Psoas muscle (tissue), 8 donors: ENCODE results near the gene YAP1. TPM values are rescaled to one million over a fixed set of nuclear protein-coding genes. Genes with fewer than 3 reads are reported as not detected.

Experiments used
- ATAC-seq, 4 donors: fragments of 200-7000 bp; cut with Tn5 transposase; one replicate each; pipeline ENCODE4 v1.9.1; 2020; ENCODE audit warnings: moderate library complexity in 3 of 4, mild to moderate bottlenecking in 2 of 4
- DNase-seq, 2 donors: peaks; one replicate each; pipeline ENCODE4 v3.0.0-alpha.2; 2020
- H3K27ac ChIP-seq: fragments of 200-600 bp; one replicate; pipeline ENCODE4 v1.8.0; 2022
- H3K27me3 ChIP-seq, 3 donors: fragments of 200-600 bp in 1 of 3; one replicate each; pipeline versions ENCODE4 v1.6.1 to v1.8.0; 2013 to 2022; ENCODE audit warnings: low read length in 2 of 3, mild to moderate bottlenecking in 2 of 3, moderate library complexity in 1 of 3; ENCODE audit not compliant: insufficient read depth in 3 of 3
- H3K36me3 ChIP-seq, 2 donors: fragments of 200-600 bp in 1 of 2; one replicate each; pipeline versions ENCODE4 v1.6.1 to v1.8.0; 2013 to 2022; ENCODE audit warnings: low read depth in 1 of 2, mild to moderate bottlenecking in 1 of 2, moderate library complexity in 1 of 2; ENCODE audit not compliant: insufficient read depth in 1 of 2
- H3K4me1 ChIP-seq: fragments of 200-600 bp; one replicate; pipeline ENCODE4 v1.8.0; 2022
- H3K4me3 ChIP-seq: fragments of 200-600 bp; one replicate; pipeline ENCODE4 v1.8.0; 2022; ENCODE audit warnings: mild to moderate bottlenecking
- H3K9me3 ChIP-seq: fragments of 200-600 bp; one replicate; pipeline ENCODE4 v1.8.0; 2022
- CTCF ChIP-seq: fragments of 200-600 bp; IDR thresholded peaks from one replicate; pipeline ENCODE4 v1.8.0; 2022; ENCODE audit warnings: antibody characterized with exemption
- WGBS, 3 donors: extraction: QIAGEN DNeasy Blood & Tissue Kit; methylation state at CpG; one replicate each; pipeline versions ENCODE4 v1.1.6 to v1.1.7; 2013; 5-methylcytosine and 5-hydroxymethylcytosine counted together
- intact Hi-C, 2 donors: fragments of 100-400 bp; cut with DNase I; formaldehyde crosslinking; loops; one replicate each; pipeline versions ENCODE4 v1.11.0 to v1.14.2; 2022
- polyA plus RNA-seq, 3 donors: library from polyadenylated mRNA; stranded (reverse); fragments of 200-250 nt; gene quantifications; one replicate each; pipeline ENCODE4 v1.2.3, GENCODE V29; 2013
- total RNA-seq, 4 donors: library from RNA; stranded (reverse); fragmentation: NEBNext Ultra II Directional in 2 of 4; extraction: Animal tissue kit (Norgen Biotek cat#: 25700) in 2 of 4; gene quantifications; one replicate each; pipeline versions ENCODE4 v1.2.1 to v1.2.4, GENCODE V29; 2021 to 2023
- donor health status: healthy with polysubstance abuse.
- donor health status: DM: no; HTN: no; CAD: no; lungs with moderate emphysema.
- donor health status: Bipolar disorder and iron deficiency.
- donor health status: healthy.
- donor health status: DM: yes; HTN: yes; CAD: no.
- donor health status: DM: no; HTN: no; CAD: no.
- donor health status: DM: no; HTN: no; CAD: no.
- donor health status: DM: yes; HTN: yes; CAD: no.

Gene YAP1
- total and polyA plus RNA-seq, 7 donors: 11.5 to 124 (median 42.3) TPM

DNA sequence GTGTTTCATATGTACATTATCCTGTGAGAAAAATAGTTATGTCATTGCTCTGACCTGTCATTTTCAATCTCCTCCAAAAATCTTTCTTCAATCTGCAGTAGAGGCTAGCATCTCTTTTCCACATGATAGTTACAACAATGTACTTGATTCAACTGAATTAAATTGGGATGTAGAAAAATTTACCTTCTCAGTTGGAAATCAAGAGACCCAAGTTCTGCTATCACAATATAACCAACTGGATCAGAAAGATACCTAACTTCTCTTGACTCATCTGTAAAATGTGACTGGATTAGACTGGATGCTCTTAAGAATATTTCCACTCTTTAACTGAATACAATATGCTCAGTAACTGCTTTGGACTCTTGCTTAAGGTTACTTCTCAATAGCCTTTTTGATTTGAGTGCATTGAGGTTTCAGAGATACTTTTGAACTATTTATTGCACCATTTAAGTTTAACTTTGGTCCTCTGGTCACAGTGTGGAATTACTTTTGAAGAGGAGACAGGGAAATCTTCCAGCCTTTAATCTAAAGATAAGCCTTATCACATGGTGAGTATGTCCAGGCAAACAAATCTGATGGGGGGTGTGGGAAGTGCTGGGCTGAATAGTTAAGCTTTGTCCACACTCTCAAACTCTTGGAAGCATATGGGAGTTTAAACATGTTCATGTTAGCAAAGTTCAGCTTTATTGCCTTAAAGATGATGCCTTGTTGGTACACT lies 82.3 kb downstream of the YAP1 start:
- intact Hi-C loops: no loop called here
- TF ChIP-seq CTCF: no peak
- no peak for ATAC-seq

GRCh38 chr11:102194257-102194656 lies 84.0 kb downstream of the YAP1 start:
- H3K9me3 ChIP-seq: no peaks in the 10 kb centered on the region
- H3K4me1 ChIP-seq: peaks cover 9% of the 10 kb centered on the region
- no peak overlapping the region for H3K27ac ChIP-seq
- ATAC-seq (peak in 2 of 4 donors; percentile 50 to 57), DNase-seq (no peak)
- intact Hi-C loops: no loop called here
- H3K27me3 ChIP-seq: no peaks in the 10 kb centered on the region
- H3K36me3 ChIP-seq: no peaks in the 10 kb centered on the region
- no peak overlapping the region for H3K4me3 ChIP-seq
- TF ChIP-seq CTCF: no peak

More for the DNA sequence above, 82.3 kb downstream of the YAP1 start:
- Histone ChIP-seq H3K4me1 (peaks cover 16% of the 10 kb centered on the region), H3K36me3 (no peaks in the 10 kb centered on the region), H3K27me3 (no peaks in the 10 kb centered on the region), H3K4me3 (no peak overlapping the region), H3K9me3 (no peaks in the 10 kb centered on the region), H3K27ac (no peak overlapping the region)
- DNase-seq: no peak

DNA sequence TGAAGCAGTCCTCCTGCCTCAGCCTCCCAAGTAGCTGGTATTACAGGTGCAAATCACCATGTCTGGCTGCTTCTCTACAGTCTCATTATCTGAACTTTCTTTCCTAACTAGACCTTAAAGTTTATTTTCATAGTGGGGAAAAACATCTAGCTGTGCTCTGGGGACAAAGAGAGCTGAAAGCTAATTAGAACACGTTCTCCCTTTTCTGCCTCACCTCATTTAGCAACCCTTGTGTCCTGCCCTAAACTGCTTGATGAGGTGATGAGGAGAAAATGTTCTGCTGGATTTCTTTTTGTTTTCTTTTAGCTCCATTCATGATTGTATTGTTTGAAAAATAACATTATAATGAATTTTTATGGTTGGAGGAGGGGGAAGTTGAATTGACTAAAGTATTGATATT lies 84.7 kb downstream of the YAP1 start:
- Histone ChIP-seq H3K4me3 (no peak overlapping the region), H3K36me3 (no peaks in the 10 kb centered on the region), H3K4me1 (peaks cover 9% of the 10 kb centered on the region), H3K27ac (no peak overlapping the region), H3K27me3 (no peaks in the 10 kb centered on the region), H3K9me3 (no peaks in the 10 kb centered on the region)
- no peak for TF ChIP-seq CTCF
- 78 to 97% (median 94%) methylated on average over 1 of the region's 1 CpG for WGBS, 3 donors
- DNase-seq: no peak
- ATAC-seq: no peak
- intact Hi-C loops: loop anchor here in 1 of 2 donors (5.0 kb wide), 1 partner anchor 83 kb away; the partner anchor contains the start of gene YAP1

DNA sequence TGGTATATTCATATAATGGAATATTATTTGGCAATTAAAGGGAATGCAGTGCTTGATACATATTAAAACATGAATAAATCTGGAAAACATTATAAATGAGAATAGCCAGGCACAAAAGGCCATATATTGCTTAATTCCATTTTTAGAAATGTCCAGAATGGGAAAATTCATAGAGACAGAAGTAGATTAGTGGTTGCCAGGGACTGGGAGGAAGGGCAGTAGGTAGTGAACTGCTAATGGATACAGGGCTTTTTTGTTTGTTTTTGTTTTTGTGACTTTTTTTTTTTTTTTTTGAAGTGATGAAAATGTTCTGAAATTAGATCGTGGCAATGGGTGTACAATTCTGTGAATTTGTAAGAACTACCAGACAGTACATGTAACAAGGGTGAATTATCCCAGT lies 86.1 kb downstream of the YAP1 start:
- no peak for ATAC-seq
- Histone ChIP-seq H3K4me3 (no peak overlapping the region), H3K4me1 (peaks cover 17% of the 10 kb centered on the region), H3K27ac (no peak overlapping the region), H3K9me3 (no peaks in the 10 kb centered on the region), H3K27me3 (no peaks in the 10 kb centered on the region), H3K36me3 (no peaks in the 10 kb centered on the region)
- intact Hi-C loops: loop anchor here in 1 of 2 donors (5.0 kb wide), 1 partner anchor 84 kb away; the partner anchor contains the start of gene YAP1
- WGBS, 3 donors: 86 to 100% (median 91%) methylated on average over 1 of the region's 1 CpG
- no peak for TF ChIP-seq CTCF
- DNase-seq: no peak

DNA sequence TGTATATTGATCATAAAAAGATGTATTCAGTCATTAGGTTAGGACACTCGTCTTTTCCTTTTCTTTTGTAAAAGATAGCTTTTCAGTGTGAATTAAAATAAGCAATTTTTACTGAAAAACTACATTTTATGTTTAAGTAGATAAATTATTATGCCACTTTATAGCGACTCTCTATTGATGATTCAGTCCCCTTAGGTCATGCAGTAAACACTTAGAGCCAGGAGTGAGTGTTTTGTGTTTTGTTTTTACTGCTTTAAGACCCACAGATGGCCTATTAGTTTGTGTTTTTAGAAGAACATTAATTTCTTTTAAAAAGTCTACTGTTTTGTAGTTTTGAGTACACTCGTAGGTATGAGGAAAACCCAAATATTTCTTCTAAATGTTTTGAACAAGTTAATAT lies 86.6 kb downstream of the YAP1 start:
- no peak for TF ChIP-seq CTCF
- intact Hi-C loops: loop anchor here in 1 of 2 donors (5.0 kb wide), 1 partner anchor 85 kb away; the partner anchor contains the start of gene YAP1
- WGBS, 3 donors: 89 to 91% (median 91%) methylated on average over 3 of the region's 3 CpGs
- Histone ChIP-seq H3K36me3 (no peaks in the 10 kb centered on the region), H3K4me1 (peaks cover 17% of the 10 kb centered on the region), H3K4me3 (no peak overlapping the region), H3K27me3 (no peaks in the 10 kb centered on the region), H3K27ac (no peak overlapping the region), H3K9me3 (no peaks in the 10 kb centered on the region)
- no peak for DNase-seq
- ATAC-seq: no peak
